Measurements from ENCODE around the gene WWOX. TPM values are rescaled to one million over a fixed set of nuclear protein-coding genes. Genes with fewer than 3 reads are reported as not detected.
A peak's percentile ranks its signal among the peaks of the same experiment; 100 is the strongest.

The WWOX gene
- total and polyA plus RNA-seq, 2 experiments from 2014 or later: 17.0 to 39.8 TPM

DNA sequence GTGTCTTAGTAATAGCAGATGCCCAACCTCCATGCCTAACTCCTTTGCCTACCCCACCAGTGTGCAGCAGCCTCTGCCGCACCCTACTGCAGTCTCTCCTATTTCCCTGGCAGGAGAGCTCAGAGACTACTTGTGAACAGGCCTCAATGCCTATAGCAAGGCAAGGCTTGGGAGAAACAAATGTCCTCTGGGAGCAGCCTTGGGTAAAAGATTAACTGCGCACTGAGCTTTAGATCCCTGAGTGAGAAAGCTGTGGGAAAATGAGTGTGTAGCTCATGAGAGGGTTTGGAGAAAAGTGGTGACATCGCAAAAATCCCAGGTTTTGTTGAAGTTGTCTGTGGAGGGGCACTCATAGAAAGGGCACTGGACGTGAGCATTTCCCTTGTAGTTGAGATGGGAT is 335.8 kb downstream of the WWOX start:
- H2AFZ ChIP-seq: no peak overlapping the region
- no peak for TF ChIP-seq EZH2 (IDR thresholded peaks at IDR 0.05; ENCODE audit: borderline replicate concordance)
- no peaks in the 10 kb centered on the region for H3K9me2 ChIP-seq (replicated peaks; ENCODE audit: insufficient read depth)
- peaks cover 2% of the 10 kb centered on the region for H3K79me2 ChIP-seq
- H3K4me3 ChIP-seq: no peak overlapping the region
- no peaks in the 10 kb centered on the region for H3K9me3 ChIP-seq (ENCODE audit: low read depth)
- H3K4me2 ChIP-seq: no peak overlapping the region
- no peaks in the 10 kb centered on the region for H3K4me1 ChIP-seq (ENCODE audit: insufficient read depth)
- H3K27me3 ChIP-seq: no peaks in the 10 kb centered on the region
- H4K20me1 ChIP-seq (ENCODE audit: insufficient read depth, poor library complexity, severe bottlenecking): no peaks in the 10 kb centered on the region
- WGBS (ENCODE audit: low lambda C conversion rate, missing lambda C conversion rate): 78% methylated on average over 4 of the region's 4 CpGs
- H3K27ac ChIP-seq: no peak overlapping the region
- H3K36me3 ChIP-seq (replicated peaks; ENCODE audit: insufficient read depth, low read depth): no peaks in the 10 kb centered on the region
- DNase-seq (ENCODE audit: low spot score): no peak

DNA sequence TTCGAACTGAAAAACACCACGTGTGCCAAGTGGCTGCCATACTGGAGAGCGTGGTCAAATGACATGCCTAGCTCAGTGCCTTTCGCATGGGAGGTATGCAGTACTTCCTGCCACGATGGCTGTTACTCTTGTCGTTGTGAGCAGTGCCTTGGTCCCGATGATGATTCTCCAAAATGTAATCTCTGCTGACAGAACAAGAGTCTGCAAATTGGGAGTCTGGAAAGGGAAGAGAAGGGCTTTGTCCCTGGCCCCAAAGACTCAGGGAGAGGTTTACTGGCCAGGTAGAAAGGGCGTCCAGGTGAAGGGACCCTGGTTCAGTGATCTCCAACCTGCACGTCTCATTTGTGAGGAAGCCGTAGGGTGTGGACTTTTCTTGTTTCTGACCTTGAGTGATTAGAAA is 336.6 kb downstream of the WWOX start:
- H3K36me3 ChIP-seq (replicated peaks; ENCODE audit: insufficient read depth, low read depth): no peaks in the 10 kb centered on the region
- DNase-seq (ENCODE audit: low spot score): no peak
- H3K4me3 ChIP-seq: no peak overlapping the region
- TF ChIP-seq, protein P1, sequence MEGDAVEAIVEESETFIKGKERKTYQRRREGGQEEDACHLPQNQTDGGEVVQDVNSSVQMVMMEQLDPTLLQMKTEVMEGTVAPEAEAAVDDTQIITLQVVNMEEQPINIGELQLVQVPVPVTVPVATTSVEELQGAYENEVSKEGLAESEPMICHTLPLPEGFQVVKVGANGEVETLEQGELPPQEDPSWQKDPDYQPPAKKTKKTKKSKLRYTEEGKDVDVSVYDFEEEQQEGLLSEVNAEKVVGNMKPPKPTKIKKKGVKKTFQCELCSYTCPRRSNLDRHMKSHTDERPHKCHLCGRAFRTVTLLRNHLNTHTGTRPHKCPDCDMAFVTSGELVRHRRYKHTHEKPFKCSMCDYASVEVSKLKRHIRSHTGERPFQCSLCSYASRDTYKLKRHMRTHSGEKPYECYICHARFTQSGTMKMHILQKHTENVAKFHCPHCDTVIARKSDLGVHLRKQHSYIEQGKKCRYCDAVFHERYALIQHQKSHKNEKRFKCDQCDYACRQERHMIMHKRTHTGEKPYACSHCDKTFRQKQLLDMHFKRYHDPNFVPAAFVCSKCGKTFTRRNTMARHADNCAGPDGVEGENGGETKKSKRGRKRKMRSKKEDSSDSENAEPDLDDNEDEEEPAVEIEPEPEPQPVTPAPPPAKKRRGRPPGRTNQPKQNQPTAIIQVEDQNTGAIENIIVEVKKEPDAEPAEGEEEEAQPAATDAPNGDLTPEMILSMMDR (IDR thresholded peaks at IDR 0.05; ENCODE audit: poor library complexity): no peak
- TF ChIP-seq EZH2phosphoT487 (IDR thresholded peaks at IDR 0.05; ENCODE audit: low read depth, severe bottlenecking, unreplicated experiment): no peak
- no peak for TF ChIP-seq EZH2 (IDR thresholded peaks at IDR 0.05; ENCODE audit: borderline replicate concordance)
- H4K20me1 ChIP-seq (ENCODE audit: insufficient read depth, poor library complexity, severe bottlenecking): no peaks in the 10 kb centered on the region
- H3K27me3 ChIP-seq: no peaks in the 10 kb centered on the region
- H3K9me3 ChIP-seq (ENCODE audit: low read depth): no peaks in the 10 kb centered on the region
- H3K9me2 ChIP-seq (replicated peaks; ENCODE audit: insufficient read depth): no peaks in the 10 kb centered on the region
- no peaks in the 10 kb centered on the region for H3K4me1 ChIP-seq (ENCODE audit: insufficient read depth)
- 95% methylated on average over 10 of the region's 10 CpGs for WGBS (ENCODE audit: low lambda C conversion rate, missing lambda C conversion rate)
- no peak overlapping the region for H3K27ac ChIP-seq
- H3K79me2 ChIP-seq: peaks cover 2% of the 10 kb centered on the region
- no peak overlapping the region for H3K4me2 ChIP-seq
- no peak overlapping the region for H2AFZ ChIP-seq

DNA sequence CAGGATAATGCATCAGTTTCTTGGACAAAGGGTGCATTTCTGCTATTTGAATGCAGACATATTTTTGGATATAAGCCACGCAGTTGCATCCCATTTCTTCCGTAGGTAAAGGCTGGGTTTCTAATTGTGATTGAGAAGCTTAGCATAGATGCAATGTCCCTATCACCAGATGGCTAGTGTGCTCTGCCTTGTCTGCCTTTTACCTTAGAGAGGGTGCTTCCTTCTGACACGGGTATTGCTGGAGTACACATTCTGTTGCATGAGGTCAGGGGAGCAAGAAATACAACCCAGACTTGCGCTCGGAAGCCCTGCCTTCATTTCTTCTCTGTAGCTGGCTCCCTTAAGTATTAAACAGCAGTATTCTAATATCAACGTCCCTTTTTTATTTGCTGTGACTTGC is 337.4 kb downstream of the WWOX start:
- Histone ChIP-seq H3K4me1 (ENCODE audit: insufficient read depth) (no peaks in the 10 kb centered on the region), H4K20me1 (ENCODE audit: insufficient read depth, poor library complexity, severe bottlenecking) (no peaks in the 10 kb centered on the region), H3K79me2 (peaks cover 2% of the 10 kb centered on the region), H3K9me2 (replicated peaks; ENCODE audit: insufficient read depth) (no peaks in the 10 kb centered on the region), H3K4me3 (no peak overlapping the region), H3K27ac (no peak overlapping the region), H3K36me3 (replicated peaks; ENCODE audit: insufficient read depth, low read depth) (no peaks in the 10 kb centered on the region), H2AFZ (no peak overlapping the region), H3K27me3 (no peaks in the 10 kb centered on the region), H3K9me3 (ENCODE audit: low read depth) (no peaks in the 10 kb centered on the region), H3K4me2 (no peak overlapping the region)
- WGBS (ENCODE audit: low lambda C conversion rate, missing lambda C conversion rate): 78% methylated on average over 6 of the region's 6 CpGs
- no peak for DNase-seq (ENCODE audit: low spot score)
- TF ChIP-seq EZH2 (IDR thresholded peaks at IDR 0.05; ENCODE audit: borderline replicate concordance): no peak
- TF ChIP-seq, protein P1 (IDR thresholded peaks at IDR 0.05; ENCODE audit: poor library complexity): no peak
- no peak for TF ChIP-seq EZH2phosphoT487 (IDR thresholded peaks at IDR 0.05; ENCODE audit: low read depth, severe bottlenecking, unreplicated experiment)

DNA sequence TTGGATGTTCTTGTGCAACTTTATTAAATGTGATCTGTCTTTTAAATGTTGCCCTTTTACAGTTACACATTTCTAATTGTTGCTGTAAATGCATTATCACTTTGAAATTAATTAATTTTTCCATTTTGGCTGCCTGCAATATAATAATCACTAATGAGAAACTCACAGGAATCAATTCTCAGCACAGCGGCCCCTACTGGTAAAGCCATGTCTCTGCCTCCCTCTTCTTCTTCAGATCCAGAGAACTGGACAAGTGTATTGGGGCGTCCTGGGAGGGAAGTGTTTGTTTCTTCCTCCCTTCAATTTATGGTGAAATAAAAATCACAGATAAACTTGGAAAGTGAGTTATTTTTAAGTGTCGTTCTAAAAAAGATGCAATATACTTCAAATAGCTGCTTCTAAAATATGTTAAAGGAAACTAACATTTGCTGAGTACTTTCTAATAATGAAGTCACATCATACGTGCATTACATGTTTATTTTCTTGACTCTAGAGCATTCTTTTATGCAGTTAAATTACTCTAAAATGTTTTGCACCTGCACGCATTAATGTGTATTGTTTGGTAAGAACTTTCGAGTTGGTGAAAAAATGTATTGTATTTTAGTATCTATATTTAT is 338.0 kb downstream of the WWOX start:
- 56% methylated on average over 6 of the region's 6 CpGs for WGBS (ENCODE audit: low lambda C conversion rate, missing lambda C conversion rate)
- no peak overlapping the region for H2AFZ ChIP-seq

More for the DNA sequence above, 338.0 kb downstream of the WWOX start:
- no peaks in the 10 kb centered on the region for H3K9me2 ChIP-seq (replicated peaks; ENCODE audit: insufficient read depth)
- H3K4me1 ChIP-seq (ENCODE audit: insufficient read depth): no peaks in the 10 kb centered on the region
- H3K9me3 ChIP-seq (ENCODE audit: low read depth): no peaks in the 10 kb centered on the region
- no peaks in the 10 kb centered on the region for H3K27me3 ChIP-seq
- peaks cover 2% of the 10 kb centered on the region for H3K79me2 ChIP-seq
- no peaks in the 10 kb centered on the region for H3K36me3 ChIP-seq (replicated peaks; ENCODE audit: insufficient read depth, low read depth)
- no peak overlapping the region for H3K4me2 ChIP-seq
- H3K27ac ChIP-seq: no peak overlapping the region
- TF ChIP-seq EZH2phosphoT487 (IDR thresholded peaks at IDR 0.05; ENCODE audit: low read depth, severe bottlenecking, unreplicated experiment): no peak
- TF ChIP-seq, protein P1 (IDR thresholded peaks at IDR 0.05; ENCODE audit: poor library complexity): peak; percentile 81
- H3K4me3 ChIP-seq: no peak overlapping the region
- H4K20me1 ChIP-seq (ENCODE audit: insufficient read depth, poor library complexity, severe bottlenecking): no peaks in the 10 kb centered on the region
- DNase-seq (ENCODE audit: low spot score): peak; percentile 61

Measured in hepatocyte (in vitro differentiated cells).